GM18519 (cell line): Measurements from ENCODE around the gene CRABP1.
"Not testable (repeated sequence)": the region's sequence is repeated elsewhere in the genome, so short reads cannot be mapped to it uniquely, and the experiment has no call there.

ENCODE experiments used
- ATAC-seq: cut with Tn5 transposase; IDR thresholded peaks from one replicate; pipeline ENCODE4 v1.9.1; 2021; ENCODE audit warnings: mild to moderate bottlenecking, moderate library complexity; ENCODE audit not compliant: unreplicated experiment, low FRiP score

Gene CRABP1

DNA sequence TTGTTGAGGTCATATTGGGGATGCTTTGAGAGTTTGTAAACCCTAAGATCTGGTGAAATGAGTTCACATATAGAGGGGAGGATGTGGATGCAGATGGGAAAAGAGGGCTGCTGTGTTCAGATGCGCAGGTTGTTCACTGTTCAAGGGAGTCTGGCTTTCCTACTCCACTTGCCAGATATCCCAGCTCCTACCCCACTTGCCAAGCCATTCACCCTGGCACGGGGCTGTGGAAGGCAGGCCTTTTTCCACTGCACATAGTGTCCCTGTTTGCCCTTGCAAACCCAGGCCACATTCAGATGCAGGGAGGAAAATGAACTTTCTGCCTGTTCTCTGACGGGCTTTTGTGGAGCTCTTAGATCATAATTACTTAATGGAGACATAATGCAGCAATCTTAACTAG, 29.0 kb downstream of the CRABP1 start:
- ATAC-seq: no peak

GRCh38 chr15:78370013-78370412, 29.9 kb downstream of the CRABP1 start:
- ATAC-seq: no peak

DNA sequence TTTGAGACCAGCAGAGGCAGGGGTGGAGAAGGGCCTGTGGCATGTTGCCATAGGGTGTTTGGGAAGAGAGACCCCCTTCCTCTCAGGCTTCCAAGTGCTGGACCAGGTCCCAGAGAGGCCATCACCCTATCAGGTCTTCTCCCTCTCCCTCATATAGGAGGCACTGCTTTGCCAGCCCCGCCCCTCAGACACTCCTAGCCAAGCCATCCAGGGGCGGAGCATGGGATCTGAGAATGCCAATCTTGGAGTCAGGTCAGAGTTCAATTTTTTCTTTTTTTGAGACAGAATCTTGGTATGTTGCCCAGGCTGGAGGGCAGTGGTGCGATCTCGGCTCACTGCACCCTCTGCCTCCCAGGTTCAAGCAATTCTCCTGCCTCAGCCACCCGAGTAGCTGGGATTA, 32.7 kb downstream of the CRABP1 start:
- no peak for ATAC-seq

- ATAC-seq: no peak
These were observed 34.6 kb downstream of the CRABP1 start for GRCh38 chr15:78374436-78375393.

DNA sequence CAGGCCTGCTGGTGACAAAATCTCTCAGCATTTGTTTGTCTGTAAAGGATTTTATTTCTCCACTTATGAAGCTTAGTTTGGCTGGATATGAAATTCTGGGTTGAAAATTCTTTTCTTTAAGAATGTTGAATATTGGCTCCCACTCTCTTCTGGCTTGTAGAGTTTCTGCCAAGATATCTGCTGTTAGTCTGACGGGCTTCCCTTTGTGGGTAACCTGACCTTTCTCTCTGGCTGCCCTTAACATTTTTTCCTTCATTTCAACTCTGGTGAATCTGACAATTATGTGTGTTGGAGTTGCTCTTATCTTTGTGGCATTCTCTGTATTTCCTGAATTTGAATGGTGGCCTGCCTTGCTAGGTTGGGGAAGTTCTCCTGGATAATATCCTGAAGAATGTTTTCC, 40.0 kb downstream of the CRABP1 start:
- ATAC-seq: not testable (repeated sequence)

DNA sequence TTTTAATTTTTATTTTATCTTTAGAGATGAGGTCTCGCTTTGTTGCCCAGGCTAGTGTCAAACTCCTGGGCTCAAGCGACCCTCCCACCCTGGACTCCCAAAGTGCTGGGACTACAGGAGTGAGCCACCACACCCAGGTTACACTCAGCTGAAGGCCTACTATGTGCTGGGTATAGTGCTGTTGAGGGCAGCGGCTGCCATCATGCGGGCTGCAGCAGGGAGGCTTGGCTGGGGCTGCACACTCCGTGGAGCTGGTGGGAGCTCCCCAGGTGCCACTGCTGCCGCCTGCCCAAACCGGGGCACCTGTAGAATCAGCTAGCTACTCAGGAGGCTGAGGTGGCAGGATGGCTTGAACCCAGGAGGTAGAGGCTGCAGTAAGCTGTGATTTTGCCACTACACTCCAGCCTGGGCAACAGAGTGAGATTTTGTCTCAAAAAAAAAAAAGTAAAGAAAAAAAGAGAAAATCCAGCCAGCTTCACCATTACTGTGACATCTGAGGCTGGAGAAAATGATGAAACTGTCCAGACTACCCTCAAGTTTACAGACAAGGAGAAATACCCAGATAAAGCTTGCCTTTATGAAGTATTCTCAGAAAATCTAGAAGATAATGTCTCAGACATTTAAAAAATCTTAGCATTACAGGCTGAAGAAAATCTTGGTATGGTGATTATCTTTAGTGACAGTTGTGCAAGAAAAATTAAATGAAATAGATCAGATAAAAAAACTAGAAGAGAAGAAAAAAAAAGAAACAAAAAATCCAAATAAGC, 42.1 kb downstream of the CRABP1 start:
- ATAC-seq: no peak

DNA sequence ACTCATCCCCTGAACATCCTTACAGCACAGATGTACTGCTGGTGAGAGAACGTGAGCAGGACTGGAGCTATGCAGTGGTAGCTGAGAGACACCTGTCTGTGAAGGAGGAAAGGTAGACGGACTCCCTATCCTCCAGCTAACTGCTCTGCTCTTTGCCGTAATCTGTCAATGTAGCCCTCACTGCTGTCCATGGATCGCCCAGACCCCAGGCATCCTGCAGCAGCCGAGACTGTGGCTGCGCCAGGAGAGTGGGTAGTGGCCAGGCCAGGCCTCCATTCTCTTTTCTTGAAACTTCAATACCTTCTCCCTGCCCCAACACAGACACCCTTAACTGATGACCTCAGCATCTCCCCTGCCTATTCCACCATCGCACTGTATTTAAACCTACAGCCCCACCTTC, 44.5 kb downstream of the CRABP1 start:
- ATAC-seq: no peak

DNA sequence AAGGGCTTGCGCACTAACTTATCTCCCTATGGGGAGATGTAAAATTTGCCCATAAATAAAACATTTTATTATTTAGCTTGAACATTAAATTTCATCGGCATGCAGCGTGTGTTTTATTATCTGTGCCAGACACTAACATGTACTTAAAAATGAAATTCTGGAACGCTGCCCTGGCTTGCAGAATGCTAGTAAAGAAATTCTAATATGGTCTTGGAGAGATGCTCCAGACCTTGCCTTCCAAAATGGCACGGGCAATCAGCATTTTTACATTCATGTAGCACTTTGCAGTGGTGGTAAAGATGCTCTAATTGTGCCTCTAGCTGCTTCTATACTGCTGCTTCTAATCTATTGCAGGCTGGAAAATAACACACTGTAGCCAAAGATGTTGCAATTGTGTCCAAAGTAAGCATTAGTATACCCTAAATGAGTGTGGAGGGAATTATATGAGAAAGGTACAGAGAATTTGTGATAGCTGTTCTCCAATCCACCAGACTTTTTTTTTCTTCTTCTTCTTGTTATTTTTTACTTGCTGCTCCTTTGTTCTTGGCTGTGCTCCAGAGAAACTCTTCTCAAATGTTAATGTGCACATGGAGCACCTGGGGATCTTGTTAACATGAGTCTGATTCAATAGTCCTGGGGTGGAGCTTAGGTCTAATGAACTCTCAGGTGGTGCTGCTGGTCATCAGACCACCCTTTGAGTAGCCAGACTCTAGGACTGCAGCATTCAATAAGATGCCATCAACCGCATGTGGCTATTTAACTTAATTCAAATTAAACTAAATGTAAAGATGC, 47.3 kb downstream of the CRABP1 start:
- ATAC-seq: no peak

GRCh38 chr15:78388865-78389264, 48.7 kb downstream of the CRABP1 start:
- no peak for ATAC-seq

GRCh38 chr15:78389322-78389721, 49.2 kb downstream of the CRABP1 start:
- no peak for ATAC-seq

GRCh38 chr15:78389738-78390137, 49.6 kb downstream of the CRABP1 start:
- no peak for ATAC-seq

DNA sequence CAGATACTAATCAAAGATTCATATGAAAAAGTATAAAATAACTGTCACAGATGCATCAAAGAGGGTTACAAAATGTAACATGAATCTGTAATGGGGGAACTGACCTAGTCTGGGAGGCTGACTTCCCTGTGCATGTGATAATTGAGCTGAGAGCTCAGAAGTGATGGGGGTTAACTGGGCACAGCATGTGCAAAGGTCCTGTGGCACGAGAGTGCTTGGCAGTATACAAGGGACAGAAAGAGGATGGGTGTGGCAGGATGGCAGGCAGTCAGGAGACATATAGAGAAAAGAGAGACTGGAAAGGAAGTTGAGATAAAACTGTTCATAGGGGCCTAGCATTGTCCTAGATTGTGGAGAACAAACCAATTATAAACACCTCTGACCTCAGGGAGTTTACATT, 50.1 kb downstream of the CRABP1 start:
- ATAC-seq: no peak

- no peak for ATAC-seq
These were observed 50.7 kb downstream of the CRABP1 start for GRCh38 chr15:78390826-78391225.

GRCh38 chr15:78391781-78392180, 51.6 kb downstream of the CRABP1 start:
- no peak for ATAC-seq

GRCh38 chr15:78392430-78392829, 52.3 kb downstream of the CRABP1 start:
- no peak for ATAC-seq

DNA sequence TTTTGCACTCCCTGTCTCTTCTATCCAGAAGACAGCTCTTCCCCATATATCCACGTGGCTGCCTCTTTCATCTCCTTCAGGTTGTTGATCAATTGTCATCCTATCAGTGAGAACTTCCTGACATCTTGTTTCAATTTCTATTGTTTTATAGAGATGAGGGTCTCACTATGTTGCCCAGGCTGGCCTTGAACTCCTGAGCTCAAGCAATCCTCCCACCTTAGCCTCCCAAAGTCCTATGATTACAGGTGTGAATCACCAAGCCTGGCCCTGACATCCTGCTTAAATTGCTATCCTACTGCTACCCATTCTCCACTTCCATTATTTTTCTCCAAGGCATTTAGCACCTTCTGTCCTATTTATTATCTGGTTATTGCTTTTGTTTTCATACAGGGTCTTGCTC, 53.0 kb downstream of the CRABP1 start:
- no peak for ATAC-seq

DNA sequence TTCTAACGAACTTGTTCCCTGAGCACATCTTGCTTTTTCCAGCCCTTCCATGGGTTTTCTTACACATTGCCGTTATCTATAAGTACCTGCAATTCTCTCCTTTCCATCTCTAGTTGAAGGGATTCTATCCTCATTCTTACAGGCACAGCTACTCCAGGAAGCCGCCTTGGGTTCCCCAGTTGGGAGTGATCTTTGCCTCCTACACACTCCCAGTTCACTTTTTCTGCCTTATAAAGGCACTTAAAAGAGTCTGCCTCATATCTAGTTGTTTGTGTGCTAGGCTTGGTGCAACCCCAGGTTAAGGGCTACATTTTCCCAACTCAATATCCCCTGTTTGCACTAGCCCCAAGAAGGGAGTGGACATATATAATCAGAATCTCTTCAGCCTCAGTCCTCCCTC, 53.9 kb downstream of the CRABP1 start:
- no peak for ATAC-seq

GRCh38 chr15:78394981-78395616, 54.9 kb downstream of the CRABP1 start:
- no peak for ATAC-seq

DNA sequence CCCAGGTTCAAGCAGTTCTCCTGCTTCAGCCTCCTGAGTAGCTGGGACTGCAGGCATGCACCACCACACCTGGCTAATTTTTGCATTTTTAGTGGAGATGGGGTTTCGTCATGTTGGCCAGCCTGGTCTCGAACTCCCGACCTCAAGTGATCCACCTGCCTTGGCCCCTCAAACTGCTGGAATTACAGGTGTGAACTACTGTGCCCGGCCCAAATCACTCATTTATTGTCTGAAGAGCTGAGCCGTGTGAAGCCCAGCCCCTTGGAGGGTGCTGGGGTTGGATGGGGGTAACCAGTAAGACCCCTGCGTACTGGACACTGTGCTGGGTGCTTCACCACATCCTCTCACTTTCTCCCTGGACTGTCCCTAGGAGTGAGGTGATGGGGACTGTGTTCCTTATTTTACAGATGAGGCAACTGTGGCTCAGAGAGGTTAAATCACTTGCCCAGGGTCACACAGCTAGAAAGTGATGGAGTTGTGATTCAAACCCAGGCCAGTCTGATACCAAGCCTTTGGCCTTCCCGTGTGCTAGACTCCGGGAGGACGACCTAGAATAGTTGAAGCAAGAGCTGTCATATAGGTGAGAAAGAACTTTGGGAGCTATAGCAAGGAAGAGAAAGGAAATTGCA, 56.1 kb downstream of the CRABP1 start:
- no peak for ATAC-seq

GRCh38 chr15:78396976-78397375, 56.8 kb downstream of the CRABP1 start:
- no peak for ATAC-seq
